ENCODE data around the gene PDZD7.
A peak's percentile ranks its signal among the peaks of the same experiment; 100 is the strongest.

PDZD7 gene

DNA sequence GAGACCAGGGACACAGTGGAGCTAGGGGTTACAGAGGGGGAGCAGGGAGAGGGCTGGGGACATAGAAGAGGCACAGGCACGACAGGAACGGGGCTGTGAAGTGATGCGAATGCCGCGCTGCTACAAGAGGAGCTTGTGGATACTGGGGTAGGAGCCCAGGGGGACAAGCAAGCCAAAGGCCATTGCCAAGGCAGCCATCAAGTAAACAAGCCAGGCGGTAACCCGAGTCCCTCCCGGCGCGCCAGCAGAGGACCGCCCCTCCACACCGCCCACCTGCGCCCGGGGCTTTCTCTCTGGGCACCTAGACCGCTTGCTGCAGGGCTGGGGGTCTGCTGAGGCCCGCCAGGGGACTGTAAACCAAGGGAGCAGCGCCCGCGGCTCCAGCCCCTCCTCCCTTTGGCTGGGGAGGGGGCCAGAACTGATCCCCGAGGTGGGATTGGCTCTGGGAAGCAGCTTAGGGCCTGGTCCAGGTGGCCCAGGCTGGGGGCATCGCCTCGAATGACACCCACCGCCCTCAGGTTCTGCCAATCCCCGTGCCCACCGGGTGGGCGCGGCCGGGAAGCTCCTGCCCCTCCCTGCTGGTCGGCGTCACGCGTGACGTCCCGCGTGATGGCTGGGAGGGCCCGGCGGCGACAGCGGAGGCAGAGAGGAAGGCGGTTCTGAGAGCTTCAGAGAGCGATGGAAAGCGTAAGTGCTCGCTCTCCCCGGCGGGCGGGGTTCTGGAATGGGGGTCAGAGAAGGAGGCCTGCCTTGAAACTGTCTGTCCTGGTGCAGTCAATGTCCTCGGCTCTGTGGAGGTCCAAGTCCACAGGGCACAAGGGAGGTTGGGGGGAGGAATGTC is 1.1 kb upstream of the PDZD7 start:
- Histone ChIP-seq H3K79me2 (ENCODE audit: insufficient read depth, low read length) (no peaks in the 10 kb centered on the region), H3K27ac (ENCODE audit: low read length) (peak overlapping the region; percentile 64), H3K9ac (ENCODE audit: low read depth, low read length) (peak overlapping the region; percentile 50), H3K4me2 (ENCODE audit: insufficient read depth, low read length) (peak overlapping the region; percentile 93), H3K4me3 (ENCODE audit: low read depth in 1 of 2, low read length in 2 of 2) (peak overlapping the region; percentile 19 to 68; a peak in 3 of 4 replicates), H2AFZ (ENCODE audit: low read depth, low read length) (peak overlapping the region; percentile 78), H3K9me3 (ENCODE audit: insufficient read depth, low read length, severe bottlenecking) (no peaks in the 10 kb centered on the region), H3K36me3 (ENCODE audit: insufficient read depth, low read length) (no peaks in the 10 kb centered on the region), H3K27me3 (ENCODE audit: insufficient read depth, low read length, poor library complexity) (peaks cover 14% of the 10 kb centered on the region), H3K4me1 (ENCODE audit: insufficient read depth, low read length) (peaks cover 32% of the 10 kb centered on the region), H4K20me1 (ENCODE audit: insufficient read depth, low read length) (peaks cover 20% of the 10 kb centered on the region)
- peak; percentile 39; the same call in 2 of the 3 replicates for ATAC-seq (ENCODE audit: insufficient read depth, low read depth)
- peak; percentile 59 for DNase-seq
- no peak for TF ChIP-seq CTCF (IDR thresholded peaks at IDR 0.05; ENCODE audit: borderline replicate concordance, extremely low read depth, low read length, poor library complexity, severe bottlenecking)
- no peak for TF ChIP-seq EZH2 (IDR thresholded peaks at IDR 0.05; ENCODE audit: borderline replicate concordance, low read depth, low read length, severe bottlenecking)

- H3K27ac ChIP-seq (ENCODE audit: low read length) = no peak overlapping the region
- H3K79me2 ChIP-seq (ENCODE audit: insufficient read depth, low read length) = no peaks in the 10 kb centered on the region
- H4K20me1 ChIP-seq (ENCODE audit: insufficient read depth, low read length) = peaks cover 16% of the 10 kb centered on the region
- ATAC-seq (ENCODE audit: insufficient read depth, low read depth) = peak; percentile 13
- H3K4me2 ChIP-seq (ENCODE audit: insufficient read depth, low read length) = peak overlapping the region; percentile 93
- H3K4me3 ChIP-seq (ENCODE audit: low read depth in 1 of 2, low read length in 2 of 2) = peak overlapping the region; percentile 19 to 68; a peak in 3 of 4 replicates
- DNase-seq = no peak
- H2AFZ ChIP-seq (ENCODE audit: low read depth, low read length) = peak overlapping the region; percentile 78
- no peaks in the 10 kb centered on the region for H3K36me3 ChIP-seq (ENCODE audit: insufficient read depth, low read length)
- TF ChIP-seq EZH2 (IDR thresholded peaks at IDR 0.05; ENCODE audit: borderline replicate concordance, low read depth, low read length, severe bottlenecking) (no peak), CTCF (IDR thresholded peaks at IDR 0.05; ENCODE audit: borderline replicate concordance, extremely low read depth, low read length, poor library complexity, severe bottlenecking) (no peak)
- H3K4me1 ChIP-seq (ENCODE audit: insufficient read depth, low read length) = peaks cover 32% of the 10 kb centered on the region
- H3K9ac ChIP-seq (ENCODE audit: low read depth, low read length) = peak overlapping the region; percentile 50; the same call in 1 of the 2 replicates
- peaks cover 14% of the 10 kb centered on the region for H3K27me3 ChIP-seq (ENCODE audit: insufficient read depth, low read length, poor library complexity)
- H3K9me3 ChIP-seq (ENCODE audit: insufficient read depth, low read length, severe bottlenecking) = no peaks in the 10 kb centered on the region
Observed at GRCh38 chr10:101030496-101031127, 317 bp downstream of the PDZD7 start.

DNA sequence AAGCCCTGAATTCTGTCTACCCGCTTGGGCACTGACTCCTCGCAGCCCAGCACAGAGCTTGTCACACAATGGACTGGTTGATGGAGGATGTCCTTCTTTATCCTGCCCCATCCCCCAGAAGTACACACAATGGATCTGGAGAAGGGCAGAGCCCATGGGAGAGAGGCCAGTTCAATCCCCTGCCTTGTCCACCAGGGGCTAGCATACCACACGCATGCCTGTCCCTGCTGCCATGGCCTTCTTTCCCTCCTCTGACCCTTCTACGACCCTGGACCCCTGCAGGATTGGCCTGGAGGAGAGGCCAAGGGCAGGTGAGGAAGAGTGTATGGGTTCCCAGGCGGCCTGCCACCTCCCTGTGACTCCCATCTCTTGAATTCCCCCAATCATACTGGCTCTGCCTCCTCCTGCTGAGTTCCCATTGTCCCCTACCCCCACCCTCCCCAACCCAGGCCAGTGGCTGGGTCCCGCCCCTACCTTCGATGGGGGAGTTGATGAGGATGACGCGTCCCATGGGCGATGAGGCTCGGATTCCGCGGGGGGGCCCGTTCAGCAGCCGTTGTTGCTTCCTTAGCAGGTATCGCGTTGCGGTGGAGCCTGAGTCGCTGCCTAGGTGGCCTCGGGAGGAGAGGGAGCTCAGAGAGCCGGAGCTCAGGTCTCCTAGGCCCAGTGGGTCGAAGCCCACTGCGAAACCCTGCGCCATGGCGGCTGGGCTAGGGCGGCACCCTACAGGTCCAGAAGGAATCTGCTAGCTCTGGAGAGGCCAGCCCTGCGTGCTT is 1.2 kb downstream of the PDZD7 start:
- Histone ChIP-seq H3K36me3 (ENCODE audit: insufficient read depth, low read length) (no peaks in the 10 kb centered on the region), H3K4me3 (ENCODE audit: low read depth in 1 of 2, low read length in 2 of 2) (no peak overlapping the region), H3K79me2 (ENCODE audit: insufficient read depth, low read length) (no peaks in the 10 kb centered on the region), H3K9ac (ENCODE audit: low read depth, low read length) (no peak overlapping the region), H3K4me1 (ENCODE audit: insufficient read depth, low read length) (peaks cover 32% of the 10 kb centered on the region), H3K9me3 (ENCODE audit: insufficient read depth, low read length, severe bottlenecking) (no peaks in the 10 kb centered on the region), H4K20me1 (ENCODE audit: insufficient read depth, low read length) (peaks cover 16% of the 10 kb centered on the region), H2AFZ (ENCODE audit: low read depth, low read length) (no peak overlapping the region), H3K27me3 (ENCODE audit: insufficient read depth, low read length, poor library complexity) (peaks cover 14% of the 10 kb centered on the region), H3K27ac (ENCODE audit: low read length) (no peak overlapping the region), H3K4me2 (ENCODE audit: insufficient read depth, low read length) (peak overlapping the region; percentile 93; the same call in 1 of the 2 replicates)
- no peak for ATAC-seq (ENCODE audit: insufficient read depth, low read depth)
- DNase-seq = no peak
- TF ChIP-seq EZH2 (IDR thresholded peaks at IDR 0.05; ENCODE audit: borderline replicate concordance, low read depth, low read length, severe bottlenecking) (no peak), CTCF (IDR thresholded peaks at IDR 0.05; ENCODE audit: borderline replicate concordance, extremely low read depth, low read length, poor library complexity, severe bottlenecking) (no peak)
